Skeletal muscle satellite cell (primary cell): ENCODE data around the gene FAM3B.

ENCODE experiments used
- H3K27me3 ChIP-seq: 2 replicates; pipeline ENCODE4 v1.7.0; 2013; ENCODE audit warnings: low read length; ENCODE audit not compliant: control insufficient read depth, insufficient read depth
- H3K36me3 ChIP-seq: 2 replicates; pipeline ENCODE4 v1.7.0; 2013; ENCODE audit warnings: mild to moderate bottlenecking, control low read depth, low read length; ENCODE audit not compliant: insufficient read depth
- H3K4me1 ChIP-seq: 2 replicates; pipeline ENCODE4 v1.7.0; 2013; ENCODE audit warnings: low read length; ENCODE audit not compliant: control insufficient read depth, insufficient read depth
- H3K4me2 ChIP-seq: 2 replicates; pipeline ENCODE4 v1.7.0; 2013; ENCODE audit warnings: mild to moderate bottlenecking, low read length
- H3K4me3 ChIP-seq: 2 replicates; pipeline ENCODE4 v1.7.0; 2013; ENCODE audit warnings: low read length
- H3K9ac ChIP-seq: 2 replicates; pipeline ENCODE4 v1.7.0; 2013; ENCODE audit warnings: mild to moderate bottlenecking, low read depth, low read length, moderate library complexity
- H3K9me3 ChIP-seq: replicated peaks from 2 replicates; pipeline ENCODE4 v1.7.0; 2013; ENCODE audit warnings: mild to moderate bottlenecking, control low read depth, low read length

Gene FAM3B

GRCh38 chr21:41390043-41390639 is 73.5 kb downstream of the FAM3B start:
- Histone ChIP-seq H3K27me3 (no peaks in the 10 kb centered on the region), H3K4me3 (no peak overlapping the region), H3K9ac (no peak overlapping the region), H3K4me2 (no peak overlapping the region), H3K36me3 (no peaks in the 10 kb centered on the region), H3K9me3 (no peaks in the 10 kb centered on the region), H3K4me1 (no peaks in the 10 kb centered on the region)

- no peaks in the 10 kb centered on the region for H3K9me3 ChIP-seq
These were observed 77.4 kb downstream of the FAM3B start for GRCh38 chr21:41393876-41394465.

GRCh38 chr21:41396558-41397075 is 80.0 kb downstream of the FAM3B start:
- Histone ChIP-seq H3K4me2 (no peak overlapping the region), H3K9me3 (no peaks in the 10 kb centered on the region), H3K9ac (no peak overlapping the region), H3K4me1 (no peaks in the 10 kb centered on the region), H3K27me3 (peaks cover 4% of the 10 kb centered on the region), H3K4me3 (no peak overlapping the region), H3K36me3 (no peaks in the 10 kb centered on the region)

More at GRCh38 chr21:41393876-41394465, 77.4 kb downstream of the FAM3B start:
- Histone ChIP-seq H3K9ac (no peak overlapping the region), H3K4me3 (no peak overlapping the region), H3K36me3 (no peaks in the 10 kb centered on the region), H3K4me1 (no peaks in the 10 kb centered on the region), H3K27me3 (peaks cover 4% of the 10 kb centered on the region), H3K4me2 (no peak overlapping the region)

GRCh38 chr21:41397471-41397891 is 80.9 kb downstream of the FAM3B start:
- H3K9ac ChIP-seq: no peak overlapping the region
- no peaks in the 10 kb centered on the region for H3K4me1 ChIP-seq
- no peak overlapping the region for H3K4me3 ChIP-seq
- H3K27me3 ChIP-seq: peaks cover 4% of the 10 kb centered on the region
- H3K4me2 ChIP-seq: no peak overlapping the region
- H3K9me3 ChIP-seq: no peaks in the 10 kb centered on the region
- H3K36me3 ChIP-seq: no peaks in the 10 kb centered on the region

GRCh38 chr21:41398251-41398650 is 81.7 kb downstream of the FAM3B start:
- no peaks in the 10 kb centered on the region for H3K4me1 ChIP-seq
- H3K27me3 ChIP-seq: peaks cover 4% of the 10 kb centered on the region
- no peak overlapping the region for H3K4me3 ChIP-seq
- H3K9ac ChIP-seq: no peak overlapping the region
- no peaks in the 10 kb centered on the region for H3K36me3 ChIP-seq
- H3K4me2 ChIP-seq: no peak overlapping the region
- H3K9me3 ChIP-seq: no peaks in the 10 kb centered on the region

GRCh38 chr21:41398831-41399230 is 82.2 kb downstream of the FAM3B start:
- Histone ChIP-seq H3K9ac (no peak overlapping the region), H3K4me2 (no peak overlapping the region), H3K4me3 (no peak overlapping the region), H3K9me3 (no peaks in the 10 kb centered on the region), H3K36me3 (no peaks in the 10 kb centered on the region), H3K4me1 (no peaks in the 10 kb centered on the region), H3K27me3 (peaks cover 4% of the 10 kb centered on the region)

GRCh38 chr21:41399246-41399800 is 82.7 kb downstream of the FAM3B start:
- no peaks in the 10 kb centered on the region for H3K9me3 ChIP-seq
- no peak overlapping the region for H3K4me3 ChIP-seq
- H3K9ac ChIP-seq: no peak overlapping the region
- no peaks in the 10 kb centered on the region for H3K4me1 ChIP-seq
- H3K4me2 ChIP-seq: no peak overlapping the region
- H3K36me3 ChIP-seq: no peaks in the 10 kb centered on the region
- peaks cover 4% of the 10 kb centered on the region for H3K27me3 ChIP-seq

- Histone ChIP-seq H3K36me3 (no peaks in the 10 kb centered on the region), H3K9me3 (no peaks in the 10 kb centered on the region), H3K4me2 (no peak overlapping the region)
These were observed 85.6 kb downstream of the FAM3B start for GRCh38 chr21:41402231-41402630.

GRCh38 chr21:41402796-41403195 is 86.2 kb downstream of the FAM3B start:
- H3K4me3 ChIP-seq: no peak overlapping the region
- H3K36me3 ChIP-seq: no peaks in the 10 kb centered on the region

More at GRCh38 chr21:41402231-41402630, 85.6 kb downstream of the FAM3B start:
- Histone ChIP-seq H3K4me3 (no peak overlapping the region), H3K27me3 (peaks cover 3% of the 10 kb centered on the region), H3K4me1 (no peaks in the 10 kb centered on the region), H3K9ac (no peak overlapping the region)

GRCh38 chr21:41403331-41403730 is 86.7 kb downstream of the FAM3B start:
- H3K27me3 ChIP-seq: peaks cover 5% of the 10 kb centered on the region
- H3K4me2 ChIP-seq: no peak overlapping the region
- H3K4me1 ChIP-seq: no peaks in the 10 kb centered on the region
- H3K4me3 ChIP-seq: no peak overlapping the region
- no peaks in the 10 kb centered on the region for H3K9me3 ChIP-seq
- no peak overlapping the region for H3K9ac ChIP-seq
- no peaks in the 10 kb centered on the region for H3K36me3 ChIP-seq

More at GRCh38 chr21:41402796-41403195, 86.2 kb downstream of the FAM3B start:
- H3K9ac ChIP-seq: no peak overlapping the region
- no peak overlapping the region for H3K4me2 ChIP-seq
- H3K27me3 ChIP-seq: peaks cover 5% of the 10 kb centered on the region
- no peaks in the 10 kb centered on the region for H3K9me3 ChIP-seq
- no peaks in the 10 kb centered on the region for H3K4me1 ChIP-seq

GRCh38 chr21:41403966-41404365 is 87.4 kb downstream of the FAM3B start:
- Histone ChIP-seq H3K9ac (no peak overlapping the region), H3K27me3 (peaks cover 5% of the 10 kb centered on the region), H3K4me3 (no peak overlapping the region), H3K36me3 (no peaks in the 10 kb centered on the region), H3K4me1 (no peaks in the 10 kb centered on the region), H3K9me3 (no peaks in the 10 kb centered on the region), H3K4me2 (no peak overlapping the region)
